ENCODE data around the gene NCAPD3. TPM values are rescaled to one million over a fixed set of nuclear protein-coding genes. Genes with fewer than 3 reads are reported as not detected.

NCAPD3 gene
- total and polyA plus RNA-seq, 2 of the 13 experiments (the other 11 are each of a cell fraction or from before 2014, with no cell fraction given), result 20.7 to 25.6 TPM

DNA sequence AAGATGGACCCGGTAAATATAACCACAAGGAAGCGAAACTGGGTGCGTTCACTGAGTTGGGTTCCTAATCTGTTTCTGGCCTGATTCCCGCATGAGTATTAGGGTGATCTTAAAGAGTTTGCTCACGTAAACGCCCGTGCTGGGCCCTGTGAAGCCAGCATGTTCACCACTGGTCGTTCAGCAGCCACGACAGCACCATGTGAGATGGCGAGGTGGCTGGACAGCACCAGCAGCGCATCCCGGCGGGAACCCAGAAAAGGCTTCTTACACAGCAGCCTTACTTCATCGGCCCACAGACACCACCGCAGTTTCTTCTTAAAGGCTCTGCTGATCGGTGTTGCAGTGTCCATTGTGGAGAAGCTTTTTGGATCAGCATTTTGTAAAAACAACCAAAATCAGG is 74.4 kb downstream of the NCAPD3 start:
- H2AFZ ChIP-seq (ENCODE audit: low read length), result no peak overlapping the region
- no peak overlapping the region for H3K4me3 ChIP-seq (replicated peaks in 1 of 3; ENCODE audit: insufficient read depth in 1 of 3, low read depth in 2 of 3, low read length in 3 of 3)
- no peaks in the 10 kb centered on the region for H3K9me3 ChIP-seq (ENCODE audit: low read length)
- no peak for DNase-seq (ENCODE audit: low spot score)
- ChIA-PET POLR2A (no interaction called here), CTCF (ENCODE audit: low intra/inter-chr PET ratio, low total read pairs) (no interaction called here)
- no TSS peak for BruUV-seq (replicated peaks)
- H3K27me3 ChIP-seq (ENCODE audit: control insufficient read depth in 1 of 2, insufficient read depth in 2 of 2, low read length in 2 of 2), result no peaks in the 10 kb centered on the region
- ATAC-seq, result no peak
- intact Hi-C loops (cut with micrococcal nuclease; ENCODE audit: unreplicated experiment), result no loop called here
- no peak for TF ChIP-seq ZNF253 (CRISPR knock-in tag; IDR thresholded peaks at IDR 0.05; ENCODE audit: borderline replicate concordance)
- TF ChIP-seq ZNF749 (CRISPR knock-in tag; IDR thresholded peaks at IDR 0.05; ENCODE audit: borderline replicate concordance), result no peak
- TF ChIP-seq ATF7-NPFF (CRISPR knock-in tag; IDR thresholded peaks at IDR 0.05; ENCODE audit: low read depth), result no peak
- TF ChIP-seq CCDC6 (CRISPR knock-in tag; IDR thresholded peaks at IDR 0.05), result no peak
- no peak for TF ChIP-seq SMC3 (IDR thresholded peaks at IDR 0.05; ENCODE audit: low read length)
- no peak for TF ChIP-seq ZNF768 (CRISPR knock-in tag; IDR thresholded peaks at IDR 0.05)
- TF ChIP-seq PHF20 (CRISPR knock-in tag; IDR thresholded peaks at IDR 0.05), result no peak
- no peak for TF ChIP-seq GTF3A (CRISPR knock-in tag; conservative IDR thresholded peaks at IDR 0.05)
- no peak for TF ChIP-seq MTA1 (CRISPR knock-in tag; IDR thresholded peaks at IDR 0.05; ENCODE audit: borderline replicate concordance)
- peaks cover 9 to 21% of the 10 kb centered on the region in 2 experiments; a peak in 4 of 5 replicates for H3K36me3 ChIP-seq (replicated peaks in 1 of 2; ENCODE audit: control insufficient read depth in 1 of 2, insufficient read depth in 2 of 2, low read length in 2 of 2)
- no peaks in the 10 kb centered on the region for H4K20me1 ChIP-seq (ENCODE audit: insufficient read depth, low read length)
- no peak overlapping the region for H3K9ac ChIP-seq (ENCODE audit: insufficient read depth, low read depth, low read length)
- no peak overlapping the region for H3K27ac ChIP-seq (ENCODE audit: extremely low read length, insufficient read depth, low read length)
- in situ Hi-C loops (cut with HindIII; ENCODE audit: extremely low pct_ligation_motif_present, low pct_unique_long_range_greater_than_20kb), result no loop called here
- FAIRE-seq, result no peak
- no peaks in the 10 kb centered on the region for H3K4me1 ChIP-seq (ENCODE audit: insufficient read depth, low read length)
- 96% methylated on average over 10 of the region's 16 CpGs for WGBS (ENCODE audit: low lambda C conversion rate)
- no peaks in the 10 kb centered on the region for H3K79me2 ChIP-seq (ENCODE audit: insufficient read depth, low read length)
- H3K4me2 ChIP-seq (ENCODE audit: low read depth, low read length), result no peak overlapping the region

DNA sequence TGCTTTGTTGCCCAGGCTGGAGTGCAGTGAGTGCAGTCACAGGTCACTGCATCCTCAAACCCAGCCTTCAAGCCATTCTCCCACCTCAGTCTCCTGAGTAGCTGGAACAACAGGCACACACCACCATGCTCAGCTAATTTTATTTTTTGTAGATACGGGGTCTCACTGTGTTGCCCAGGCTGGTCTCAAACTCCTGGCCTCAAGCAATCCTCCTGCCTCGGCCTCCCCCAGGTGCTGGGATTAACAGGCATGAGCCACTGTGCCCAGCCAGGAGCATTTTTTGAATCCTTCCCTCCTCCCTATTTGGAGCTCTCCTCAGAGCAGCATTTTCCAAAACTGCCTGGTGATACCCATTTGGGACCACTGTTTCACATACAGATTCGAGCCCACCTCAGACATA is 77.2 kb downstream of the NCAPD3 start:
- H3K4me1 ChIP-seq (ENCODE audit: insufficient read depth, low read length), result no peaks in the 10 kb centered on the region
- no peaks in the 10 kb centered on the region for H4K20me1 ChIP-seq (ENCODE audit: insufficient read depth, low read length)
- no peak for DNase-seq (ENCODE audit: low spot score)
- H3K9me3 ChIP-seq (ENCODE audit: low read length), result no peaks in the 10 kb centered on the region
- TF ChIP-seq, protein P1, sequence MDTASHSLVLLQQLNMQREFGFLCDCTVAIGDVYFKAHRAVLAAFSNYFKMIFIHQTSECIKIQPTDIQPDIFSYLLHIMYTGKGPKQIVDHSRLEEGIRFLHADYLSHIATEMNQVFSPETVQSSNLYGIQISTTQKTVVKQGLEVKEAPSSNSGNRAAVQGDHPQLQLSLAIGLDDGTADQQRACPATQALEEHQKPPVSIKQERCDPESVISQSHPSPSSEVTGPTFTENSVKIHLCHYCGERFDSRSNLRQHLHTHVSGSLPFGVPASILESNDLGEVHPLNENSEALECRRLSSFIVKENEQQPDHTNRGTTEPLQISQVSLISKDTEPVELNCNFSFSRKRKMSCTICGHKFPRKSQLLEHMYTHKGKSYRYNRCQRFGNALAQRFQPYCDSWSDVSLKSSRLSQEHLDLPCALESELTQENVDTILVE (CRISPR knock-in tag; IDR thresholded peaks at IDR 0.05), result no peak
- TF ChIP-seq ETV5 (CRISPR knock-in tag; IDR thresholded peaks at IDR 0.05; ENCODE audit: borderline replicate concordance) (no peak), PHB2 (IDR thresholded peaks at IDR 0.05; ENCODE audit: partially characterized antibody) (no peak)
- H3K4me3 ChIP-seq (replicated peaks in 1 of 3; ENCODE audit: insufficient read depth in 1 of 3, low read depth in 2 of 3, low read length in 3 of 3), result no peak overlapping the region
- H3K27ac ChIP-seq (ENCODE audit: extremely low read length, insufficient read depth, low read length), result no peak overlapping the region
- H3K4me2 ChIP-seq (ENCODE audit: low read depth, low read length), result no peak overlapping the region
- H3K36me3 ChIP-seq (replicated peaks in 1 of 2; ENCODE audit: control insufficient read depth in 1 of 2, insufficient read depth in 2 of 2, low read length in 2 of 2), result peaks cover 4 to 11% of the 10 kb centered on the region in 2 experiments; a peak in 4 of 5 replicates
- intact Hi-C loops (cut with micrococcal nuclease; ENCODE audit: unreplicated experiment) (no loop called here), in situ Hi-C loops (cut with HindIII; ENCODE audit: extremely low pct_ligation_motif_present, low pct_unique_long_range_greater_than_20kb) (no loop called here)
- no peaks in the 10 kb centered on the region for H3K27me3 ChIP-seq (ENCODE audit: control insufficient read depth in 1 of 2, insufficient read depth in 2 of 2, low read length in 2 of 2)
- H2AFZ ChIP-seq (ENCODE audit: low read length), result no peak overlapping the region
- POLR2A ChIA-PET, result no interaction called here
- no TSS peak for BruUV-seq (replicated peaks)
- H3K79me2 ChIP-seq (ENCODE audit: insufficient read depth, low read length), result no peaks in the 10 kb centered on the region
- CTCF ChIA-PET (ENCODE audit: low intra/inter-chr PET ratio, low total read pairs), result no interaction called here
- WGBS (ENCODE audit: low lambda C conversion rate), result 92% methylated on average over 3 of the region's 3 CpGs
- no peak overlapping the region for H3K9ac ChIP-seq (ENCODE audit: insufficient read depth, low read depth, low read length)
- ATAC-seq, result no peak
- no peak for FAIRE-seq
